ENCODE data around the gene LYZL1. TPM values are rescaled to one million over a fixed set of nuclear protein-coding genes. Genes with fewer than 3 reads are reported as not detected.

LYZL1 gene
- total and polyA plus RNA-seq, 2 donors (not counting 1 experiment from before 2014, with no cell fraction given), result not detected

DNA sequence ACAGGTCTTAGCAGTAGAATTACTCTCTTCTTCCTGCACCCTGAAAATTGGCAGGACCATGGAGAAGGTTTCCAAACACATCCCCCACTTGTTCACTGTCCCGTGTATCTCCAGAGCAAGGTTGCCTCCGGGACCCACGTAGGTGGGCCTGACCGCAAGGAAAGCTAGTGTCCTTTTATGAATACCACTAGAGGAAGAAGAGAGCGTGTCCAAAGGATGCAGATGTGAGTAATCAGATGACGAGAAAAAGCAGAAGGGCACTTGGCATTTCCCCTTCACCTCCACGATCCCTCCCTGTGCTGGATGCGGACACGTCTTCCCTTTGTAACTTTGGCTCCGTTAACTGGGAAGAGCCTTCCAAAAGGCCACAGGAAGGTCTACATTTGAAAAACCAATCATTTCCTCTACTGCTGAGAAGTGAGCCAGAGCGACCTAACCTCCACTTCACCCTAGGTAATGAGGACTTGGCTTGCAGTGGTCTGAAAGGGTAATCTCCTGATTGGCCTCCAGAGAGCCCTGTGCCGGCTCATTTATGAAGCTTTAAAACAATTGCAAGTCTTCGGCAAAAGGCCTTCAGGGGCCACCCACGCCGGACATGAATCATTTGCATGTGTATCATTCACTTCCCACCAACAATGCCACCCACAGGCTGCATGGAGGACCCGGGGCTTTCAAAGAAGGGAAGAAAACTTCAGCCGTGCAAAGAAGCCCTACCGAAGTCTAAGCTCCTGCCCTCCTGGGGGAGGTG is 55.4 kb downstream of the LYZL1 start:
- Histone ChIP-seq H3K36me3 (ENCODE audit: control insufficient read depth, insufficient read depth, low read length) (no peaks in the 10 kb centered on the region), H3K9ac (ENCODE audit: insufficient read depth, low read length) (no peak overlapping the region), H3K4me1 (ENCODE audit: control insufficient read depth, extremely low read depth, insufficient read depth, low read length) (no peaks in the 10 kb centered on the region), H3K79me2 (ENCODE audit: control insufficient read depth, insufficient read depth, low read length) (no peaks in the 10 kb centered on the region), H4K20me1 (ENCODE audit: control insufficient read depth, extremely low read depth, insufficient read depth, low read length) (no peaks in the 10 kb centered on the region), H3K4me2 (ENCODE audit: extremely low read depth, insufficient read depth, low read length) (no peak overlapping the region), H3K4me3 (replicated peaks in 1 of 4; ENCODE audit: control extremely low read depth in 1 of 4, insufficient read depth in 1 of 4, low read depth in 3 of 4, low read length in 4 of 4) (no peak overlapping the region), H3K9me3 (ENCODE audit: control insufficient read depth, insufficient read depth, low read depth, low read length) (no peaks in the 10 kb centered on the region), H2AFZ (ENCODE audit: low read length) (no peak overlapping the region), H3K27me3 (ENCODE audit: control insufficient read depth, insufficient read depth, low read length) (peaks cover 5% of the 10 kb centered on the region), H3K27ac (ENCODE audit: insufficient read depth, low read length) (no peak overlapping the region)
- TF ChIP-seq EZH2 (IDR thresholded peaks at IDR 0.05; ENCODE audit: low read length, missing control alignments), result no peak
- TF ChIP-seq, protein P1, sequence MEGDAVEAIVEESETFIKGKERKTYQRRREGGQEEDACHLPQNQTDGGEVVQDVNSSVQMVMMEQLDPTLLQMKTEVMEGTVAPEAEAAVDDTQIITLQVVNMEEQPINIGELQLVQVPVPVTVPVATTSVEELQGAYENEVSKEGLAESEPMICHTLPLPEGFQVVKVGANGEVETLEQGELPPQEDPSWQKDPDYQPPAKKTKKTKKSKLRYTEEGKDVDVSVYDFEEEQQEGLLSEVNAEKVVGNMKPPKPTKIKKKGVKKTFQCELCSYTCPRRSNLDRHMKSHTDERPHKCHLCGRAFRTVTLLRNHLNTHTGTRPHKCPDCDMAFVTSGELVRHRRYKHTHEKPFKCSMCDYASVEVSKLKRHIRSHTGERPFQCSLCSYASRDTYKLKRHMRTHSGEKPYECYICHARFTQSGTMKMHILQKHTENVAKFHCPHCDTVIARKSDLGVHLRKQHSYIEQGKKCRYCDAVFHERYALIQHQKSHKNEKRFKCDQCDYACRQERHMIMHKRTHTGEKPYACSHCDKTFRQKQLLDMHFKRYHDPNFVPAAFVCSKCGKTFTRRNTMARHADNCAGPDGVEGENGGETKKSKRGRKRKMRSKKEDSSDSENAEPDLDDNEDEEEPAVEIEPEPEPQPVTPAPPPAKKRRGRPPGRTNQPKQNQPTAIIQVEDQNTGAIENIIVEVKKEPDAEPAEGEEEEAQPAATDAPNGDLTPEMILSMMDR (conservative IDR thresholded peaks at IDR 0.05 in 1 of 2, IDR thresholded peaks at IDR 0.05 in 1 of 2; ENCODE audit: low read depth in 1 of 2, low read length in 2 of 2), result no peak
- peak in 1 of 2 donors; percentile 92 for DNase-seq (ENCODE audit: low read depth in 2 of 2)

DNA sequence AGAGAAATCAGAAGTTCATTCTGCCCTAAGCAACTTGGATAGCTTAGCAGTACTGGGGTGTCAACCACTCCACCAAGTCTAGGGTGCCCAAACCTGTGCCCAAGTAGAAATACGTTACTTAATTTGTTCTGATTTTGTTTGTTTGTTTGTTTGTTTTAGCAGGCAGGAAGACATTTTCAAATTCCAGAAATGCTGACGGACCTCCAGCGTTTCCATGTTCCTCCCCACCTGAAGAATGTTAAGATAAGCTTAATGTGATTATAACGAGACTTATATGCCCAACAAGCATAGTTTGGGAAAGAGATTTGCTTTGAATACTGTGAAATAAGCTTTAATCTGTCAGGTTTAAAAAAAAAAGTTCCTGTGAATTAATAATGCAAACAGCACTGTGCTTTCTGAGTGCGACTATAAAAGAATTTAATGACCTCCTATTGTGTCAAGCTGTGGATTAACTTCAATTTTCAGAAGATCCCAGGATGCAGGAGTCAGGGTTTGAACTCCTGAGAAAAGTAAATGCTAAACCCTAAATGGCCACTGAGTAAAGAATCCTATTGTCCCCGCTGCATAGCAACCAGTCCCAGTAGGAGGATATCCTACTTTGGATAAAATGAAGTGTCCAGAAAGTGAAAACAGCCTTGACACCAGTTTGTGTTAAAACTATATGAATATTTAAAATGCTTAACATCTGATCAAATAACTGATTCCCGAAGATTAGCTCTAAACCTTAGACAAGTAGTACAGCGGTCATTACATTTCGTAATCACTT is 56.5 kb downstream of the LYZL1 start:
- Histone ChIP-seq H3K36me3 (ENCODE audit: control insufficient read depth, insufficient read depth, low read length) (no peaks in the 10 kb centered on the region), H3K27me3 (ENCODE audit: control insufficient read depth, insufficient read depth, low read length) (peaks cover under 1% of the 10 kb centered on the region), H3K27ac (ENCODE audit: insufficient read depth, low read length) (no peak overlapping the region), H3K4me1 (ENCODE audit: control insufficient read depth, extremely low read depth, insufficient read depth, low read length) (no peaks in the 10 kb centered on the region), H3K9me3 (ENCODE audit: control insufficient read depth, insufficient read depth, low read depth, low read length) (no peaks in the 10 kb centered on the region), H4K20me1 (ENCODE audit: control insufficient read depth, extremely low read depth, insufficient read depth, low read length) (no peaks in the 10 kb centered on the region), H3K79me2 (ENCODE audit: control insufficient read depth, insufficient read depth, low read length) (no peaks in the 10 kb centered on the region), H3K4me3 (replicated peaks in 1 of 4; ENCODE audit: control extremely low read depth in 1 of 4, insufficient read depth in 1 of 4, low read depth in 3 of 4, low read length in 4 of 4) (no peak overlapping the region), H3K9ac (ENCODE audit: insufficient read depth, low read length) (no peak overlapping the region), H2AFZ (ENCODE audit: low read length) (no peak overlapping the region), H3K4me2 (ENCODE audit: extremely low read depth, insufficient read depth, low read length) (no peak overlapping the region)
- TF ChIP-seq, protein P1 (conservative IDR thresholded peaks at IDR 0.05 in 1 of 2, IDR thresholded peaks at IDR 0.05 in 1 of 2; ENCODE audit: low read depth in 1 of 2, low read length in 2 of 2), result no peak
- no peak for TF ChIP-seq EZH2 (IDR thresholded peaks at IDR 0.05; ENCODE audit: low read length, missing control alignments)
- no peak for DNase-seq (ENCODE audit: low read depth in 2 of 2)

DNA sequence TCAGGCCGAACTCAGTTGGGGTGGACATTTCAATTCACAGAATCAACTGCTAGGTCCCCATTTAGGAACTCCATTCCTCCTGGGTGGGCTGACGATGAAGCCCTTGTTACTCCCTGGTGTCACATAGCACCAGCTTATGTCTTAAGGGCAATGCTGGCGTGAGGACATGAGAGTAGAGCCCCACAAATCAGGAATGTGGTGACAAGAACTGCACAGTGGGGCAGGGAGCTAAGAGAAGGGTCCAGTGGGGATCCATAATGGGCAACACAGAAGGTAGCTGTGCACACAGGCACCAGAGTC is 57.0 kb downstream of the LYZL1 start:
- H3K4me2 ChIP-seq (ENCODE audit: extremely low read depth, insufficient read depth, low read length), result no peak overlapping the region
- H3K36me3 ChIP-seq (ENCODE audit: control insufficient read depth, insufficient read depth, low read length), result no peaks in the 10 kb centered on the region
- no peaks in the 10 kb centered on the region for H3K4me1 ChIP-seq (ENCODE audit: control insufficient read depth, extremely low read depth, insufficient read depth, low read length)
- no peak overlapping the region for H3K27ac ChIP-seq (ENCODE audit: insufficient read depth, low read length)
- H3K27me3 ChIP-seq (ENCODE audit: control insufficient read depth, insufficient read depth, low read length), result no peaks in the 10 kb centered on the region
- no peak for DNase-seq (ENCODE audit: low read depth in 2 of 2)
- TF ChIP-seq, protein P1 (conservative IDR thresholded peaks at IDR 0.05 in 1 of 2, IDR thresholded peaks at IDR 0.05 in 1 of 2; ENCODE audit: low read depth in 1 of 2, low read length in 2 of 2), result no peak
- no peak for TF ChIP-seq EZH2 (IDR thresholded peaks at IDR 0.05; ENCODE audit: low read length, missing control alignments)
- H4K20me1 ChIP-seq (ENCODE audit: control insufficient read depth, extremely low read depth, insufficient read depth, low read length), result no peaks in the 10 kb centered on the region
- no peaks in the 10 kb centered on the region for H3K79me2 ChIP-seq (ENCODE audit: control insufficient read depth, insufficient read depth, low read length)
- no peak overlapping the region for H2AFZ ChIP-seq (ENCODE audit: low read length)
- no peak overlapping the region for H3K9ac ChIP-seq (ENCODE audit: insufficient read depth, low read length)
- no peaks in the 10 kb centered on the region for H3K9me3 ChIP-seq (ENCODE audit: control insufficient read depth, insufficient read depth, low read depth, low read length)
- no peak overlapping the region for H3K4me3 ChIP-seq (replicated peaks in 1 of 4; ENCODE audit: control extremely low read depth in 1 of 4, insufficient read depth in 1 of 4, low read depth in 3 of 4, low read length in 4 of 4)
